HG03060 (cell line): Measurements from ENCODE around the gene HNRNPA1.
A peak's percentile ranks its signal among the peaks of the same experiment; 100 is the strongest.
"Not testable (repeated sequence)": the region's sequence is repeated elsewhere in the genome, so short reads cannot be mapped to it uniquely, and the experiment has no call there.

ENCODE experiments used
- ATAC-seq: cut with Tn5 transposase; IDR thresholded peaks from one replicate; pipeline ENCODE4 v1.9.1; 2021; ENCODE audit warnings: low read depth, moderate number of reproducible peaks; ENCODE audit not compliant: unreplicated experiment

Gene HNRNPA1

DNA sequence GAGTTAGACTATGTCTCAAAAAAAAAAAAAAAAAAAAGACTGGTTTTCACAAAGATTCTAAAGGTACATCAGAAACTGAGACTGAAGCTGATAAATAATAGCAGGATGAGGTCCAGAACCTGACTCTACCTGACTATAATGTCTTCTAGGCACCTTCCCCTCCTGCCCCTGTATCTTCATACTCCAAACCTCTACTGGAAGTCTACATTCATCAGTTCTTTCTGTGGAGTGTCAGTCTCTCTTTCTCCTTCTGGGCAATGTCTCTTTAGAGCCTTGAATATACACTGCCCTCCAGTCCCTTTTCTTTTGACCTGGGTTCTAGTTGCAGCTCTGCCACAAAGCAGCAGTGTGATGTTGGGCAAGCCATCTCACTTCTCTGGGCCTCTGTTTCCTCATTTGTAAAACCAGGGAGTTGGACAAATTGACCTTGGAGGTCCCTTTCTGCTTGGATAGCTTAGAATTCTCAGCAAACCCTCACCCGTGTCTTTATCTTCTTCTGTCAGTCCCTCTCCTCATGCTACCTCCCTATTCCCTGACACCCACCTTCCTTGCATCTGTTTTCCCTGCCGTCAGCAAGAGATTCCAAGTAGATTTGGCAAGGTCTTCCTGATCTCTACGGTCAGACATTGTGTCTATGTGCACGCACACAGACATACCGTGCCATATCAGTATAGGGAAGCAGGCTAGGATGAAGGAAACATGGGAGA lies 16.0 kb downstream of the HNRNPA1 start:
- no peak for ATAC-seq

DNA sequence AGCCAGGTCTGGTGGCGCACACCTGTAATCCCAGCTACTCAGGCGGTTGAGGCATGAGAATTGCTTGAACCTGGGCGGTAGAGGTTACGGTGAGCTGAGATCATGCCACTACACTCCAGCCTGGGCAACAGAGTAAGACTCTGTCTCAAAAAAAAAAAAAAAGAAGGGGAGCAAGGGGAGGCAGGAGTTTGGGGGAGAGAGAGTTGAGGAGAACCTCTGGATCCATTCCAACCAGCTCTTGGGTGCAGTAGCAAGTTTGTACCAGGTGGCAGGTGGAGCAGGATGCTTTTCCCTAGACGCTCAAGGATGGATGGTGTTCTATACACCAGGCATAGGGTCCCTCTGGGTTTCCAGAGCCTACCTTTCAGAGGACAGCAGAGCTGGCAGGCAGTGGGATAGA lies 18.4 kb downstream of the HNRNPA1 start:
- no peak for ATAC-seq

DNA sequence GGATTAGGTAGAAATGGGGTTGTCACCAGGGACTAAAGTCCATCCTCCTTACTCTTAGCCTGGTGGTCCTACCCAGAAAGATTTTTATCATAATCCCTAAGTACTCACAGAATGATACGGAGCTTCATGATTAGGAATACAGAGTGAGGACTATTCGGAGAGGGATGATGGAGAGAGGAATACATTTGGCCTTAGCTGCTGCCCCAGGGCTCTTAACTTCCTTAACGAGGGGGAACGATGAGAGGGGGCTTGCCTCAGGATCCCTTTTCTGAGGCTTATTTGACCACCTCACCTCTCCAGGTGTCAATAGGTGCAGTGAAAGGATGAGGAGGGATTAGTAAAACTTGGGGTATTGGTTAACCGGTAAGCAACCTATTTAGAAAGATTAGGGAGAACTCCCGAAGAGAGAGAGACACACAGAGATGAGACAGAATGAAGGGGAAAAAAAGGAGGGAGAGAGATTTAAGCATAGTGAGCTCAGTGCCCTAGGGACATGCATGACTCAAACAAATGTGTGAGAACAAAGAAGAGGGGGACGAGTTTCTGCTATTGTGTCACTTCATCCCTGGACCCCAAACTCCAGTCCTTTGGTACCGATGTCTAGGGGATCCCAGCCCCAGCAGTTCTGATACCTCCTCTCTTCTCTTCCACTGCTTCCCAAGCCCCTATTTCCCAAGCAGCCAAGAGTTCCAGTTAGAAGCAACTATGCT lies 19.1 kb downstream of the HNRNPA1 start:
- no peak for ATAC-seq

- ATAC-seq = no peak
Measured at GRCh38 chr12:54300225-54300731, 19.8 kb downstream of the HNRNPA1 start.

DNA sequence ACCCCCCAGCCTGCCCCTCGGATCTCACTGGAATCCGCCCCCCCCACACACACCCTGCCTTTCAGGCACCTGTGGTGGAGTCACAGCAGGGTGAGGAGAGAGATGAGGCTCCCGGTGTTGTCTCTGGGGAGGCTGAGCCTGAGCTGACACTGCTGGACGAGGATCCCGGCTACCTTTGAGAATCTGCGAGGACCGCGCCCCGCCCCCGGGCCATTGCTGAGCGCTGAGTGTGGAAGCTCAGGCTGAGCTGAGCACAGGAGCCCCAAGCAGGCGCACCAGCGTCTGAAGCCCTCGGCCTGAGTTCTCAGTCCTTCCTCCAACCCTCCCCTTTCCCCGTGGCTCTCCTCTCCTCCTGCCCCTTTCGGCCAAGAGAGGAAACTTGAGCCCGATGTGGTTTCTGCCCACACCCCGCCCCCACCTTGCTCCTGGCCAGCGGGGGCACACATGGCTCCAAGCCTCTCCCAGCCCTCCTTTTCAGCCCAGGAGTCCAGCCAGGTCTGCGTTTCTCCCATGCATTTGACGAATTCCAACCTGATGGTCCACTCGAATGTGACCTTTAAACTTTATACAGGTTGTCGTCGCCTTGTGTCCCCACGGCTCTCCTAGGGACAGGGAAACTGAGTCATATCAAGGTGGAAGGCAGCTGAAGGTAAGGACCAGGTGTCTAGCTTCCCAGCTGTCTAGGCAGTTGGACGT lies 20.4 kb downstream of the HNRNPA1 start, which contains the start of gene NFE2:
TSS of gene NFE2 (minus strand) at position 284 of the 696 bp plus-strand sequence. CDS start 5,767 bp downstream, outside the sequence.
- ATAC-seq = no peak

DNA sequence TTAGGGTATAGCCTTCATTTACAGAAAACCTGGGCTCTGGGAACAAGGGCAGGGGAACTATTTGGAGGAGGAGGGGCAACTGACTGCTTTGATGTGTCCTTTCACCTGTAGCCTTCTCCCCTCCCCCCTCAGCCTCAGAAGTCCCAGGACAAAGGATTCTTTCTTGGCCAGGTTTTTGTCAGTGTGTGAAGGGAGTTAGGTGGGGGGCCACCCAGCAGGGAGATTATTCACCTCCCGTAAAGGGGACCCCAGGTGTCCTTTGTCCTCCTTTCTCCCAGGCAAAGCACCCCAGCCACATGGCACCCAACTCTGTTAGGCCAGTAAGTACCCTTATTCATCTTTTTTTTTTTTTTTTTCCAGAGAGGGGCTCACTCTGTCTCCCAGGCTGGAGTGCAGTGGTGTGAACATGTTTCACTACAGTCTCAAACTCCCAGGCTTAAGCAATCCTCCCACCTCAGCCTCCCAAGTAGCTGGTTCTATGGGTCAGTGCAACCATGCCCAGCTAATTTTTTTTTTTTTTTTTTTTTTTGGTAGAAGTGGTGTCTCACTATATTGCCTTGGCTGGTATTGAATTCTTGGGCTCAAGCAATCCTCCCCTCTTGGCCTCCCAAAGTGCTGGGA lies 21.0 kb downstream of the HNRNPA1 start:
- no peak for ATAC-seq

- ATAC-seq = no peak
Measured at GRCh38 chr12:54303640-54304039, 23.1 kb downstream of the HNRNPA1 start.

DNA sequence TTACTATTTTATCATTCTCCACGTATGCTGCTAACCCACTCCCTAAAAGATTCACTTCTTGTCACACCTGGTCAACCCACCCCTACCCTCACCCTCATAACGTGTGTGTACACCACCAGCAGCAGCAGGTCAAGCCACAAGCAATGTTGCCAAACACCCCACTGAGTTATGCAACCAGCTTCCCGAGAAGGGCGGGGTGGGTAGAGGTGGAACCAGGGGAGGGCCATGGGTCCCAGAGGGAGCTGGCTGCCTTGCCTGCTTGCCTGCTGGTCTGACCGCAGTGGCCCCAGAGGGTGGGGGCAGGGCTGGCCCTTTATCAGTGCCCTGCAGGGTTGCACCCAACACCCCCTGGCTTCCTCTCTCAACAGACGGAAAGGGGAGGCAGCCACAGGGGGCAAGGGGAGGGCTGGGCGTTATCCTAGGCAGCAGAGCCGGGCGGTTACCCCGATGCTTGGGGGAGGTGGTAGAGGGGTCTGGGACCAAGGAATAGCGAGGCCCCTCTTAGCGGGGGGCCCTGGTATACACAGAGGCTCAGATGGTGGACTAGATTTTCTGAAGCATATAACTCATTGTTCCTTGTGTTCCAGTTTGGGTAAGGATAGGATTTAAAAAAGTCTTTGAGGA lies 23.8 kb downstream of the HNRNPA1 start:
- ATAC-seq = no peak

GRCh38 chr12:54306925-54307741 lies 26.6 kb downstream of the HNRNPA1 start:
- no peak for ATAC-seq

DNA sequence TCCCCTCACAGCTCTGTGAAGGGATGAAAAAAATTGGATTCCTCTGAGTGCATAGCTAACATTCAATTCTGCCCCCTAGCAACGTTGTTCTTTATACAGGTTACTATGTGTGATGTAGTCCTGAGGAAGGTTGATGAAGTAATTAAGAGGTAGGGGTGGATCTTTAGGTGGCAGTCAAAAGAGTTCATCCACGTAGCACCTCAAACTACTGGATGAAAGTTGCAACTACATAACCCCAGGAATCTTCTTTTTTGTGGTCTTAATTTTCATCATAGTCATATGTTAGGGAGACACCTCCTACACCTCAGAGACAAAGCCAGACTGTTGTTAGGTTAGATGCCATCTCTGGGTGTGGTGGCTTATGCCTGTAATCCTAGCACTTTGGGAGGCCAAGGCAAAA lies 30.5 kb downstream of the HNRNPA1 start:
- no peak for ATAC-seq

GRCh38 chr12:54312309-54312708 lies 31.8 kb downstream of the HNRNPA1 start:
- ATAC-seq = not testable (repeated sequence)

DNA sequence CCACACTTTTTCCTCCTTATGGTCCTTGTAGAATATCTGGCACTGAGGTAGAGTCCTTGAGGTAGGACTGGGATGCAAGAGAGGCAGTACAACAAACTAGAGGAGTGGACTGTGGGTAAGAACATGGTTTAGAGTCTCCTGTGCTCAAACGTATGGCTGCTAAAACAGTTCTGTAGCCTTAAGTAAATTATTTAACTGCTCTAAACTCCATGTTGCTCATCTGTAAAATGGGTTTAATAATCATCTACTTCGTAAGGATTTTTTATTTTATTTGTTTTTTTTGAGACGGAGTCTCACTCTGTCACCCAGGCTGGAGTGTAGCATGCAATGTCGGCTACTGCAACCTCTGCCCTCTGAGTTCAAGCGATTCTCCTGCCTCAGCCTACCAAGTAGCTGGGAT lies 40.8 kb downstream of the HNRNPA1 start:
- ATAC-seq = no peak

GRCh38 chr12:54324617-54325441 lies 44.3 kb downstream of the HNRNPA1 start, which contains the start of gene COPZ1:
COPZ1 (plus strand) TSS chr12:54325131; CDS start chr12:54325164, 33 bp downstream.
- ATAC-seq = peak; percentile 96

GRCh38 chr12:54325442-54326109 lies 45.0 kb downstream of the HNRNPA1 start:
- ATAC-seq = not testable (repeated sequence)

DNA sequence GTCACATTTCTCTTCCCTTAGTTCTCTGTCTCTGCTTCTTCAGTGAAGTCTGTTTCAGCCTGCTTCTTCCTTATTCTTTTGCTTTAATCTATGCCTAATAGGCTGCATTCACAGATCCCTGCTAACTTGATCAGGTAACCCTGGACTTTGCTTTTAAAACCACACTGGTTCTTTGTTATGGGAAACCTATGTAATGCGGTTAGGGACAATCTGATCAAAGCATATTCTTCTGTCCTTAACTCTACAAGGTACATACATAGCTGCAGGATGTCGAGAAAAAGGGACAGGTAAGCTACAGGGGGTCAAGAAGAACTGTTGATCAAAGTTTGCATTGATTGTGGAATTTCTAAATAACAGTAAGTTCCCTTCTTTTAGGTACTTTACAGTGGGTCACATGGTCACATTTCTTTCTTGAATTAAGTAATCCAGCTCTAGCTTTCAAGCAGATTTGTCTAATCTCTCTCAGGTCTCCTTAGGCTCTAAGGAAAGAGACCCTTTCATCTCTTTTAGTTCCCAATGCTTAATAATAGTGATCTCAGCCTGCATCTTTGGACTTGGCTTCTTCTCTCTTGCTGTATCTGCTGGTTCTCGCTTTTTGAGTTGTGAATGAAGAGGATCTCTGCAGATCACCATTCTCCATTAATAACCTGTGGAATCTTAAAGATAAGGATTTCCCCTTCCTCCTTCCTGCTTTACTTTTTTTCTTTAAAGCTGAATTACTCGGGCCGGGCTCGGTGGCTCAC lies 48.2 kb downstream of the HNRNPA1 start:
- ATAC-seq = no peak

- ATAC-seq = no peak
Measured at GRCh38 chr12:54329759-54330158, 49.2 kb downstream of the HNRNPA1 start.

DNA sequence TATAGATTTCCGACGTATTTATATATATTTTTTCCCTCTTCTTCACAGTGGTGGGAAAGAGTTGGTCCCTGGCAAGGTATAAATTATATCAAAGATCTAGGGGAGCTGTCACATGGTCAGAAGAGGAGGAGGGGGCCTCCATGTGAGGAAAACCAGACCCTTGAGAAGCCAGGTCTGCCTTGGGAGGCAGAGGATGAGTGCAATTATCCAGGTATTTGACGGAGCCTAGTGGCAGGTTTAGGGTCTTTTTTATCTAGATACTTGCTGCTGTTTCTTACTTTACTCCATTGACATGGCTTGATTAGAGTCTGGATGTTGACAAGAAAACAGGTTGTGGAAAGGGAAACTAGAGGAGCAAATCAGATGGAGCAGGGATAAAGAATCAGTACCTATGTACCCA lies 49.9 kb downstream of the HNRNPA1 start:
- ATAC-seq = no peak
